DOHH2 (cell line): ENCODE data around the gene FBXW4.

Experiments
- EZH2phosphoT487 ChIP-seq: fragments of 200-600 bp; sonication (generic); IDR thresholded peaks from 2 replicates; pipeline ENCODE4 v1.6.1; 2017; ENCODE audit warnings: borderline replicate concordance, mild to moderate bottlenecking, antibody characterized with exemption, low read length, moderate library complexity, mixed read lengths
- TF ChIP-seq, protein P1 (sequence below): fragments of 200-600 bp; sonication (generic); IDR thresholded peaks from one replicate; pipeline ENCODE4 v1.5.1; 2014; ENCODE audit warnings: antibody characterized with exemption, mild to moderate bottlenecking, low read depth, low read length; ENCODE audit not compliant: poor library complexity, severe bottlenecking

DNA sequence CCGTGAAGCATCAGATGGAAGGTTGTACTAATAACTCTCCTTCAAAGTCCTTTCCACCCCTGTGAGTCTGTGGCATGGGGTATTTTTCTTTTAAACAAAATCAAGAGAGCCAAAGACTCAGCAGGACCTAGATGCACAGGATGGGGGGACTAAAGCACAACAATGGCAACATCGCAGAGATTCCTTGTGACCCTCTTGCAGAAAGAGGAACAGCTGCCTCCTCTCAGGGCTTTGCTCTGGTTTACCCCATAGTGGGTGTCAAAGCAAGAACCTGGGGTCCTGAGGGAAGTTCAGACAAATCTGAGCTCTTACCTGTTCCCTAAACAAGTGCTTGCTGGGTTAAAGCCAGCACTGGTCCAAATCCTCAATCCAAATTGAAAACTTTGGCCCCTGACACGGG is 41.7 kb upstream of the FBXW4 start:
- no peak for TF ChIP-seq EZH2phosphoT487
- TF ChIP-seq, protein P1, sequence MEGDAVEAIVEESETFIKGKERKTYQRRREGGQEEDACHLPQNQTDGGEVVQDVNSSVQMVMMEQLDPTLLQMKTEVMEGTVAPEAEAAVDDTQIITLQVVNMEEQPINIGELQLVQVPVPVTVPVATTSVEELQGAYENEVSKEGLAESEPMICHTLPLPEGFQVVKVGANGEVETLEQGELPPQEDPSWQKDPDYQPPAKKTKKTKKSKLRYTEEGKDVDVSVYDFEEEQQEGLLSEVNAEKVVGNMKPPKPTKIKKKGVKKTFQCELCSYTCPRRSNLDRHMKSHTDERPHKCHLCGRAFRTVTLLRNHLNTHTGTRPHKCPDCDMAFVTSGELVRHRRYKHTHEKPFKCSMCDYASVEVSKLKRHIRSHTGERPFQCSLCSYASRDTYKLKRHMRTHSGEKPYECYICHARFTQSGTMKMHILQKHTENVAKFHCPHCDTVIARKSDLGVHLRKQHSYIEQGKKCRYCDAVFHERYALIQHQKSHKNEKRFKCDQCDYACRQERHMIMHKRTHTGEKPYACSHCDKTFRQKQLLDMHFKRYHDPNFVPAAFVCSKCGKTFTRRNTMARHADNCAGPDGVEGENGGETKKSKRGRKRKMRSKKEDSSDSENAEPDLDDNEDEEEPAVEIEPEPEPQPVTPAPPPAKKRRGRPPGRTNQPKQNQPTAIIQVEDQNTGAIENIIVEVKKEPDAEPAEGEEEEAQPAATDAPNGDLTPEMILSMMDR = no peak
